Right kidney (tissue), 9 donors: ENCODE measurements around the gene GPR61.

Experiments used
- DNase-seq: peaks from one replicate; pipeline ENCODE4 v3.0.0-alpha.2; 2016
- long read RNA-seq, 8 donors: transcript quantifications; one replicate each; lab custom pipeline, GENCODE V29; 2026

GPR61 gene, protein sequence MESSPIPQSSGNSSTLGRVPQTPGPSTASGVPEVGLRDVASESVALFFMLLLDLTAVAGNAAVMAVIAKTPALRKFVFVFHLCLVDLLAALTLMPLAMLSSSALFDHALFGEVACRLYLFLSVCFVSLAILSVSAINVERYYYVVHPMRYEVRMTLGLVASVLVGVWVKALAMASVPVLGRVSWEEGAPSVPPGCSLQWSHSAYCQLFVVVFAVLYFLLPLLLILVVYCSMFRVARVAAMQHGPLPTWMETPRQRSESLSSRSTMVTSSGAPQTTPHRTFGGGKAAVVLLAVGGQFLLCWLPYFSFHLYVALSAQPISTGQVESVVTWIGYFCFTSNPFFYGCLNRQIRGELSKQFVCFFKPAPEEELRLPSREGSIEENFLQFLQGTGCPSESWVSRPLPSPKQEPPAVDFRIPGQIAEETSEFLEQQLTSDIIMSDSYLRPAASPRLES
- long read RNA-seq, donor 1, result 0 reads
- long read RNA-seq, donor 2, result 0 reads
- long read RNA-seq, donor 3, result 0 reads
- long read RNA-seq, donor 4, result 0 reads
- long read RNA-seq, donor 5, result 0 reads
- long read RNA-seq, donor 6, result 0 reads
- long read RNA-seq, donor 7, partial matches to known transcripts, result 5 of 5 reads
- long read RNA-seq, donor 7, other reads (novel, unspliced or antisense), result 0 of 5 reads
- long read RNA-seq, donor 8, result 0 reads

DNA sequence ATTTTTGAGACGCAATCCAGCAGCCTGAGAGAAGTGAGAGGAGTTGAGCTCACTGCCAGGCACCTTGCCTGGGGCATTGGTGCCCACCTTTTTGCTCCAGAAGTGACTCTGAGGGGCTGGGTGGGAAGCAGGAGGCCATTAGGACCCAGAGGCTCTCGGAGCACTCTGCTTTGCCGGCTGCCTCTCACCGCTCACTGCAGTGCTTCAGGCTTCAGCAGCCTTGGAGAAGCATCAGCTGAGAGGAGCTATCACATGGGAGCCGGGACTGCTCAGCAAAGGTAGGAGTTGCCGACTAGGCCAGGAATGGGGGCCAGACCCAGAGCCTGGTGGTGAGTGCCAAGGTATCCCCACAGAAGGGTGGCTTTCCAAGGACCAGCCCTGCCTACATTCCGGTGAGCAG is at the start of gene GPR61:
Gene GPR61 (plus strand): TSS at position 197 of the 400 bp plus-strand sequence. CDS start 3,151 bp downstream, outside the sequence.
- no peak for DNase-seq

DNA sequence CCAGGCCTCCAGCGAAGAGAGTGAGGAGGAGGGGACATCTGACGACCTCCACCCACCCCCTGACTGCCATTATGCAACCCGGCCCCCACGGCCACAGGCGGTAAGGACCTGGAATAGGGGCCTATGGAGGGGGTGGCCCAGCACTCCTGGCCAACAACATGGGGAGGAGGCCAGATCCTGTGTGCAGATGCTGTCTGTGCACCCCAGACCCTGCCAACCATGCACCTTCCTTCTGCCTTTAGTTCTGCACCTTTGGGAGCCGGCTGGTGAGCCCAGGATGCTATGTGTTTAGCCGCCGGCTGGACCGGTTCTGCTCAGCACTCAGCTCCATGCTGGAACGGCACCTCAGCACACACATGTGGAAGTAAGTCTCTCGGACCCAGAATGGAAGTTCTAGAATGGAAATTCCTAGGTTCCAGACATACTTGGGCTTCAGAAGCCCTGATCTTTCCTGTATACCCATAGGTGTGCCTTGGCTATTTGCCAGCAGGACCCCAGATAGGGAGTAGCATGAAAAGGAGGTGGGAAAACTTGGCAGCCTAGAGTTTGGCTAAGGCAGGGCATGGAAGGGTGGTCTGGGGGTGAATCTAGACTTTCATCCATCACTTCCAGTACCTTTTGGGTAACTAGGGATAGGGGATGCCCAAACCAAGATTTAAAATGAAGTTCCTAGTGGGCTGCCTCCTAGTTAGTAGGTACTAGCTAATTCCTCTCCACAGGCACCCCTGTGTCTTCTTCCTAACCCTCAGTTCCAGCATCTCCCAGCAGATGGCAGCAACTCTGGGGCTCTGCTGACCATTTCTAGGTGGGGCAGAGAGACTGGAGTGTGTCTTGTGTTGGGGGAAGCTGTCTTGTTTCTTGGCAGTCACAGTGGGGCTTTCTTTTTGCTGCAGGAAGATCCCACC is 49.4 kb upstream of the GPR61 start:
- DNase-seq, result no peak

DNA sequence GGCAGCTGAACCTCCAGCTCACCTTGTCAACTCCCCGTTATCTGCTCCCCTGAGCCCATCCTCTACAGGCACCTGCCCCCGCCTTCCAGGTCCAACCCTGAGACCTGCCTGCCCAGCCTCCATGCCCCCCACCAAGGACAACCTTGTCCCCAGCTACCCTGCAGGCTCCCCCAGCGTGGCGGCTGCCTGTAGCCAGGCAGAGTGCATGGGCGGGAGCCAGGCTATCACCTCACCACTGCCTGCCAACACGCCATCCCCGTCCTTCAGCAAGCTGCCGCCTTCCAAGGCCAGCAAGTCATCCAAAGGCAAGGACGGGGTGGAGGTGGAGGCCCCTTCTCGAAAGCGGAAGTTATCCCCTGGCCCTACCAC is 48.8 kb upstream of the GPR61 start:
- no peak for DNase-seq

DNA sequence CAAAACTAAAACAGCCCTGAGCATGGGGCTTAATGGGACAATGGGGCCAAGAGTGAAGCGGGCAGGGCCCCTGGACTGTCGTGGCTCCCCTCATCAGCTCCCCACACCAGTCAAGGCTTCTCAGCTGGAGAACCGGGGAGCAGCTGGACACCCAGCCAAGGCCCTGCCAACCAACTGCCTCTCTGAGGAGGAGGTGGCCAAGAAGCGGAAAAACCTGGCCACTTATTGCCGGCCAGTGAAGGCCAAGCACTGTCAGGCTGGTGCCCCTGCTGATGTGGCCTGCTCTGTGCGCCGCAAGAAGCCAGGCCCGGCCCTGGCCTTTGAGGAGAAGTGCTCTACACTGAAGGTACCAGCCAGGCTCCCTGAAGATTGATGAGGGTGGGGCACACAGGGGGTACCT is 48.3 kb upstream of the GPR61 start:
- DNase-seq, result no peak

DNA sequence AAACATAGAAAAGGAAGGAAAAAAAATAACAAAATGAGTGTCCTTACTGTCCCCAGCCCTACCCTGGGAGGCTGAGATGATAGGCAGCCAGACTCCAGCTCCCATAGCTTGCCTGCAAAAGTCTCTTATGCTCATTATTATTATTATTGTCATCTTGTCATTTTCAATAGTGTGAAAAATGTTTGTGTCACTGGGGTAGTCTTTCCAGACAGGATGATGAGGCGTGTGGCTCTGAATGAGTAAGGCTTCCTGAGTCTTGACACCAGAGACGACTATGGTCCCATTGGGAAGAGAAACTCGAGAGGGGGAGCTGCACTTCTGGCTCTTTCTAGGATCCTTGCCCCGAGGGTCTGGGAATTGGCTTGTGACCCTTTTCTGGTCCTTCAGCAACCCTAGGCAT is 46.9 kb upstream of the GPR61 start:
- no peak for DNase-seq

DNA sequence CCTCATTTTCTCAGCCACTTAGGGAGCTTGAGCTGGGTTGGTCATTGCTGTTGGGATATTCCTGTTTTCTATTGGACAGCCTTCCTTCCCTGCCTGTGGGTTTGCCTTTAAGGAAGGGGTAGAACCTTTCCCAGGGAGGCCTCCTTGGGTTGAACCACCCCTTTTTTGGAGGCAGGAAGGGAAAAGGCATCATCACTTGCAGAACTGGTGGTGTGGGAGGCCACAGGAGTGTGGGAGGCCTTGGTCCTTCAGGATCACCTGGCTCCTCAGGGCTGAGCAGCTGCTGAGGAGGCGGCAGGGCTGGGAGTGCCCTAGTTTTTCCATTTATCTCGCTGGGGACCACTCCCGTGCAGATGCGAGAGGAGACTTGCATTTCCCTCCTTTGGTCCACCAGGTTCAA is 46.4 kb upstream of the GPR61 start:
- DNase-seq, result no peak

DNA sequence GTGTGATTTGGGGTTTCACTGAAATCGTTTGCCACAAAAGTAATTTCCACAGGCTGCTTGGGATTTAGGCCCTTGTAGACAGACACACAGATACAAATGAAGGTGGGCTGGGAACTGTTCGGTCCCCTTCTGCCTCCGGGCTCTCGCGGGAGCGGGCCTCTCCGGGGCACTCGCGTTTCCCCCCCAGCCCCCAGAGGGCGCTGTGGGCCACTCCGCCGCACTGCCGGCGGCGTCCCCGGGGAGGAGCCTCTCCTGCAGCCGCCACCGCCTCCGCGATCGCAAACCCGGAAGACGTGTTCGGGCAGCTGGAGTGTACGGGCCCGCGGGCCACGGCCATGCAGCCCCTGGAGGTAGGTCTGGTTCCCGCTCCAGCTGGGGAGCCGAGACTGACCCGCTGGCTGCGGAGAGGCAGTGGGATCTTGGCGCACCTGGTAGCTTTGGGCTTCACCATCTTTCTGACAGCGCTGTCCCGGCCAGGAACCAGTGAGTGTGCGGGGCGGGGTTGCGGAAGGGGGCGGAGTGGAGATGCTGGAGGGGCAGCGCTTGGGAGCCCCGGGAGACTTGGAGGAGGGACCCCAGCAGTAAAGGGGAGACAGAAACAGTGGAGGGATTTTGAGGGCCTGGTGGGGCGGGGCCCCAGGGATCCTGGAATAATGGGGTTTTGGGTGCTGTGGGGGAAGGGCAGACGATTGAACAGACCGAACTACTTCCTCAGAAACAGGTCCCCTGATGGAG is 45.7 kb upstream of the GPR61 start, which contains the start of gene CYB561D1:
Gene CYB561D1 (plus strand): TSS at position 290 of the 735 bp plus-strand sequence. CDS start 46 bp downstream, at position 336.
- peak; percentile 96 for DNase-seq

DNA sequence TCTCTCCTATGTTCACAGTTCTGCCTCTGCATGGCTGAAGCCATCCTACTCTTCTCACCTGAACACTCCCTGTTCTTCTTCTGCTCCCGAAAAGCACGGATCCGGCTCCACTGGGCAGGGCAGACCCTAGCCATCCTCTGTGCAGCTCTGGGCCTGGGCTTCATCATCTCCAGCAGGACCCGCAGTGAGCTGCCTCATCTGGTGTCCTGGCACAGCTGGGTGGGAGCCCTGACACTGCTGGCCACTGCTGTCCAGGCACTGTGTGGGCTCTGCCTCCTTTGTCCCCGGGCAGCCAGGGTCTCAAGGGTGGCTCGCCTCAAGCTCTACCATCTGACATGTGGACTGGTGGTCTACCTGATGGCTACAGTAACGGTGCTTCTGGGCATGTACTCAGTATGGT is 43.9 kb upstream of the GPR61 start:
- DNase-seq, result no peak

DNA sequence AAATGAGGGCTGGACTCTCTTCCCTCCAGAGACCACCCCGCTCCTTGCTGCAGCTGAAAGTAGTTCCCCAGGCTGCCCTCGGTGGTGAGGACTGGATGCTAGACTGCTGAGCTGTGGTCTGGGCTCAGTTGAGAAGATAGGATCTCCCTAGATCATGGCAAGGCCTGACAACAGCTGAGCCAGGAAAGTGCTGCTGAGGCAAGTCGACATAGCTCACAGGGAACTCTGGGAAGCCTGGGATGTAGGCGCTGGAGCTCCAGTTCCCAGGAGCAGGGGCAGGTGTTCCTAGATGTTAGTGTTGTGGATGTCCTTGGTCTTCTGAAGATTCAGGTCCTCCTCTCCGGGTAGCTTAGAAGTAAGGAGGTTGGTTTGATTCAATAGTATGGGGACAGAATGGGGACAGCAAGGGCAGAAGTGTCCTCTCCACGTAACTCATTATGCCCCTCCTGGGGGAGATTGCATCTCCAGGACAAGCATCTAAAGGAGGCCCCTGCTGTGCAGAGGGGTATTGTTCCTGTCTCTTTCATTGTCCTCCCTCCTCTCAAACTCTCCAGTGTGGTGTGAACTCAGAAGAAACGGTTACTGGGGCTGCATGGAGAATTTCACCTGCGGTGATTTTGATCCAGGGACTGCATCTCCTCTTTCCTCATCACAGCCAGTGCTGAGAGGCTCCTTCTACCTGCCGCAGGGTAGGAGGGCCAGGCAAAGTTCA is 42.1 kb upstream of the GPR61 start:
- no peak for DNase-seq

DNA sequence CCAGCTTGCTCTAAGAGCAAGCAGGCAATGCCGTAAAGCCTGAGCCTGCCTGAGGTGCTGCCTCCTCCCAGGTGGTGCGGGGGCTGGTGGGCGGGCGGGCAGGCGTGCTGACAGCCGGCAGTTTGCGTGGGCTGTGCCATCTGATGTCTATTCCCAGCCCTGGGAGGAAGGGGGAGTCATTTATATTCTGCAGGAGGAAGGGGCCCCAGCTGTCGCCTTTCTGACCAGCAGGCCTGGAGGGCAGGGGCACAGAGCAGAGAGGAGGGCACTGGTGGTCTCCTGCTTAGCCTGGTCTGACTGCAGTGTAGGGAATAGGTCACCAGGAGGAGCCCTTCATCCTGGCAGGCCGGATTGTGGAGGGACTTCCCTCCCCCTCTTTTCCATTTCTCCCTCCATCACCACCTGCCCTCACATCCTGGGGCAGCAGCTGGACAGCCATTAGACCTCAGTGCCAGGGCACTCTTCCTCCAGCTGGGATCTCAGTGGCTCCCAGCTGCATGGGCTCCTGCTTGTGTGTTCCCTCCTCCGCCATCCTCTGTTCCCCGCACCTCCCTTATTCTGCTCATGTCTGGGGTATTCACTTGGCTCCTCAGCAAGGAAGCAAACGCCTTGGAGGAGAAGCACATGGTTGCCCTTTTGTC is 41.4 kb upstream of the GPR61 start:
- DNase-seq, result peak; percentile 71

DNA sequence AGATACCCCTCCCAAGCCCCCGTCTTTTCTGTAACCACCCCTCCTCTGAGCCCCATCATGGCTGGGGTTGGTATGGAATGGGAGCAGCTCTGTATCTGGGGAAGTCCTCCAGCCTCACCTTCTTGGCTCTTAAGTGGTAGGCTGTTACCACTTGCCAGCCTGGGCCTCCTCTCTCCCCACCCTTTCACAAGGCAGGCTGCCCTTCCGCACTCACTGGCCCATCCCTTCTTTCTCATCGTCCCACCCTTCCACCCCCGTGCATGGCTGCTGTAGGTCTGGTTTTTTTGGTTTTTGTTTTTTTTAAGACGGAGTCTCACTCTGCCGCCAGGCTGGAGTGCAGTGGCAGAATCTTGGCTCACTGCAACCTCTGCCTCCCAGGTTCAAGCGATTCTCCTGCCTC is 40.6 kb upstream of the GPR61 start:
- DNase-seq, result no peak

DNA sequence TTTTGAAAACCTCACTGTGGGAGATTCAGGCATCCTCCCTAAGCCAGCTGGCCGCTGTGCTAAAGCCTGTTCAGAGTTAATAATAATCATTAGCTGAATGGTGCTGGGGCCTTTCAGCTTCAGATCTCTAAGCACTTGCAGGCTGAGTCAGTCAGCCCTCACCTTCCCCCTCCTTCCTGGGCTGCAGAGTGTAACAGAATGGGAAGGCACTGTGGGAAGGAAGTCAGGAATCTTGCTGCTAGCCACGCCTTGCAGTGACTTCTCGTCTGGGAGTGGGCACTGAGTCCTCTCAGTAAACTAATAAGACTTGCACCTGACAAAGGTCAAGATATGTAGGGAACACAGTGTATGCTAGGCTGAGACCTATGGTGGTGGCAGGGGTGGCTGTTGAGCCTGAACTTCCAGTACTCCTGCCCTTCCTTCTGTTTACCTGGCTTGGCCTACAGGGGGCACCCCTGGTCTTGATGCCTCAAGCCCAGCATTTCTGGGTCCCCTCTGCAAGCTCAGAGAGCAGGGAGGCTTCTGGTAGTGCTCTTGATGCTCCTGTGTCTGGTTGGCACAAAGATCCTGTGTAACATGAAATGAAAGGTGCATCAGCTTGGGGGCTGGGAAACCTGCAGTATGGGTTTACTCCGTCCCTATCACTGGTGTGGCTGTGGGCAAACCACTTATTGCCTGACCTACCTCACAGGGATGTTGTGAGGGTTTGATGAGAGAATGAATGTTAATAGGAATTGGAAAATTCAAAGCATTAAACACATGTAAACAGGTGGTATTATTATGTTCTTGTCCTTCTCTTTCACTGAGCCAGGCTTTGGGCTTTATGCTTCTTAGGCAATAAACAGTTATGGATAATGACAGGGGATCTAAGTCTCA is 39.8 kb upstream of the GPR61 start:
- no peak for DNase-seq

DNA sequence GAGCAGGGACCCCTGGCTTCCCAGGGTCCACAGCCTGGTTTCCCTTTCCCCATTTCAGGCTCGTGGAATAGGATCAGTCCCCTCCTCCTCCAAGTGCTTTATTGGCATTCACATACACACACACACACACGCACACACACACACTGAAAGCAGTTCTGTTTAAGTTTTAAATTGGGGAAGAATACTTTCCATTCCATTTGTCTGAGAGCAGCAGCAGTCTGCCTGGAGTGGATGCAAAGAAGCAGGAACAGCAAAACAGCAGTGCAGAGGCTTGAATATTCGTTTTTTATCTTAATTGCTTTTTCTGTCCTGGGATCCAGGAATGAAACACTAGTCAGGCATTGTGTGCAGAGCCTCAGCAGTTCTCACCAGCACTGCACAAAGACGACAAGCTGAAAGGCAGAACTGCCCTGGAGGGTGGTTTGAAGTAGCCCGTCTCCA is 38.7 kb upstream of the GPR61 start:
- no peak for DNase-seq

DNA sequence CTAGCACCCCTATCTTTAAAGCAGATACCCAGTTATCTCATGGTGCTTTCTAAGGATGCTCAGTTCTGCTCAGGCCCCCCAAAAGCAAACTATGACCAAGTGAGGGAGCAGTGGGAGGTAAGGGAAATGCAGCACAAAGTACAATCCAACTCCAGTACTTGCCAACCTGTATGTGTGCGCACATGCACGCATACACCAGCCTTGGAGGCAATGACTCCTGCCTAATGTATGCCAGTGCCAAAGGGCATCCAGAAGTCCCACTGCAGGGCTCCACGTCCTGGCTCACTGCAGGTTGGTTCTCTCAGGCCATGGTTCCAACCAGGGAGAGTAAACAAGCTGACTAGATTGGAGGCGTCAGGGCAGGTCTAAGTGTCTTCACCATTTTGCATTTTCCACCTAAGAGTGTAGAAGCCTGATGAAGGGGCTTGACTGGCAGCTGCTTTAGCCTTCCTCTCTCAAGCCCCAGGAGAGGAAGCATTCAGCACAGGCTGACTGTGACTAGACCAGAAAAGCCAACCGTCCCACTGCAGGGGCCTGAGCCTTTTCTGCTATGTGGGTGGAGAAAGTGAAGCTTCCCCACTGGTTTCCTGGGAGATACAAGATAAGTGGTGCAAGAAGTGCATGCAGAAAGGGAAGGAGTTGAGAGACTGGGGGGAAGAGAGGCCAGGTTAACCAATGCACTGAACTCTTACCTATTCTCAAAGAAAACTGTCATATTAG is 37.9 kb upstream of the GPR61 start:
- no peak for DNase-seq

DNA sequence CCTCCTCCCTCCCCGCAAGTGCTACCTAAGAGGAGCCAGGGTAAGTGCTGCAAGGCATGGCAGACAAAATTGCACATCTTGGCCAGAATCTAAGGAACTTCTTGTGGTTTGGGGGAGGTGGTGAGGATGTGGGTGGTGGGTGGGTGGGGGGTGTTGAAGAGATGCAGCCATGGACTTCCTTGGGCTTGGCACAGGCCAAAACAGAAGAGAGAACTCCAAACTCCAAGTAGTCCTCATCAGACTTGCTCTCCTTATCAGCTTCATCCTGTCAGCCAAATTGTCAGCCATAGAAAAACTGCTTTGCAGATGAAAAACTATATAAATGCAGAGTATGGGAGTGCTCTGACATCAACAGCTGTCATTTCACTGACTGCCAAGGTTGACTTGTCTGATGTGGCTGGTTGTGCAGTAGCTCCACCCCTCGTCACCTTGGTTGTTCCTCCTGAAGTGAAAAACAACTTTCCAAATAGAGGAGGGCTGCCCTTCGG is 37.3 kb upstream of the GPR61 start:
- no peak for DNase-seq

DNA sequence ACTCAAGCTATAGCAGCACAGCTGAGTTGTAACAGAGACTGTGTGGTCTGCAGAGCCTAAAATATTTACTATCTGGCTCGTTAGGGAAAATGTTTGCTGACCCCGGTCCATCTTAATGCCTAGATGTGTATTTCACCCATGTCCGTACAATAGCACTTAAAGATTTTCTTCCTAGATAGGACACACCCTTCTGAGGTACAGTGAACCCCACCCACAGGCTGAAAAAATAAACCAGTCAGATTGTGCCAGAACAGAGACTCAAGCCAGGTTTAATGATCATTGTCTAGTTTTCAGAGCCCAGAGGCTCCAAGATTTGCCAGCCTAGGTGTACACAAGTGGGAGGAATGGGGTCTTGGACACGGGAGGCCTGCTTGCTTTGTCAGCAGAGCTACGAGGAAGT is 35.7 kb upstream of the GPR61 start:
- DNase-seq, result no peak

DNA sequence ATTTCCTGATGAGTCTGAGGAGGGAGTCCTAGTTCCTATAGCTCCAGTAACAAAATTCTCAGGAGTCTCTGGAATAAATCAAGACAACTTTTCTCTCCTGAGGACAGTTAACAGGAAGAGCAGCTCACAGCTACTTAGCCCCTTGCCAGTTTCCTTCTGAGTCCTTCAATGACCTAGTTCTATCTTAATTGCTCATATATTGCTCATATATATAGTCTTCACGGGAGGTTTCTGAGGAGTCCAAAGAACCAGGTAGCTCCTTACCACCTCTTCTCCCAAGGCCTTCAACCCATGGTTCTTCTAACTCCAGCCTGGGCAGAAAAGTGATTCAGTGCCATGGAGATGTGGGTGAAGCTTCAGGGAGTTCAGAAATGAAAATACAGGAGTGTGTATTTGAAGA is 34.7 kb upstream of the GPR61 start:
- DNase-seq, result no peak

DNA sequence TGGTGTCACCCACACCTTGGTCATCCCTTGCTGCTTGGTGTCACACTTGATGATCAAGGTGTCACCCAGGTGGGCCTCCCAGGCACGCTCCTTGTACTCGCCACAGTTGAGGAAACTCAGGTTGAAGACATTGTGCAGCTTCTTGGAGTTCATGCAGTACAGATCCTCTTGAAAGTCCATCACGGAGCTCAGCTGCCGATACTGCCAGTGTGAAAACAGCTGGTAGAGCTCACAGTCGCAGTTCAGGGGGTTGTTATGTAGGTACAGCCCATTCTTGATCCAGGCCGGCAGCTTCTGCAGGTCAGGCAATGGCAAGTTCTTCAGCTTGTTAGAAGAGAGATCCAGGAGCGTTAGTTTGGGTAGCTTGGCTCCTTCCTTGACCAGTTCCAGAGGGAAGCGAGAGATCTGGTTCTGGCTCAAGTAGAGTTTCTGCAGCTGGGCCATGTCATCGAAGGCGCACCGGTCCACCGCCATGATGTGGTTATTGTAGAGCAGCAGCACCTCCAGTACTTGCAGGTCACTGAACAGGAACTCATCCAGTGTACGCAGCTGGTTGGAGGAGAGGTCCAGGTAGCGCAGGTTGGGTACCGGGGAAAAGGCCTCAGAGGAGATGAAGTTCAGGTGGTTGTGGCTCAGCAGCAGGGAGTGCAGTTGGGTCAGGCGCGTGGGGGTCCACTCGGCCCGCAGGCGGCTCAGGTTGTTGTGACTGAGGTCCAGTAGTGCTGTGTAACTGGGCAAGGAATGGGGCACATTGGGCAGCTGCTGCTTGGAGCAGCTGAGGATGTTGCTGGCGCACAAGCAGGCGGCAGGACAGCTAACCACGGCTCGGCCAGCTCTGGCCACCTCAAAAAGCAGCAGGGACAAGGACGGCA is 31.4 kb upstream of the GPR61 start:
- DNase-seq, result no peak
